Measurements from ENCODE around the gene MACIR. TPM values are rescaled to one million over a fixed set of nuclear protein-coding genes. Genes with fewer than 3 reads are reported as not detected.
A peak's percentile ranks its signal among the peaks of the same experiment; 100 is the strongest.
"Not testable (repeated sequence)": the region's sequence is repeated elsewhere in the genome, so short reads cannot be mapped to it uniquely, and the experiment has no call there.

MACIR gene
- 21.7 and 26.0 TPM in 2 replicates for total RNA-seq (2014; rRNA removed; shearing (Covaris generic))
- polyA plus RNA-seq (2015; cell fraction: cytosol; rRNA removed): 20.6 and 23.1 TPM in 2 replicates
- 80.2 and 85.3 TPM in 2 replicates for polyA plus RNA-seq (2015; cell fraction: nucleus; rRNA removed)

- in situ Hi-C loops (cut with HindIII; ENCODE audit: low pct_unique_long_range_greater_than_20kb, low sequenced_read_pairs): no loop called here
Measured at GRCh38 chr5:103258368-103258956, at the start of gene MACIR. TSS of gene MACIR (plus strand) at chr5:103258763. CDS start at chr5:103275920, 17,157 bp downstream.

GRCh38 chr5:103209065-103209464 is 49.5 kb upstream of the MACIR start:
- DNase-seq (ENCODE audit: low read depth, low spot score): no peak
- in situ Hi-C loops (cut with HindIII; ENCODE audit: low pct_unique_long_range_greater_than_20kb, low sequenced_read_pairs): no loop called here

More at GRCh38 chr5:103258368-103258956, at the start of gene MACIR:
- DNase-seq (ENCODE audit: low read depth, low spot score): peak; percentile 98

- DNase-seq (ENCODE audit: low read depth, low spot score): no peak
- in situ Hi-C loops (cut with HindIII; ENCODE audit: low pct_unique_long_range_greater_than_20kb, low sequenced_read_pairs): no loop called here
Measured at GRCh38 chr5:103210952-103211351, 47.6 kb upstream of the MACIR start.

GRCh38 chr5:103211576-103212561 is 46.7 kb upstream of the MACIR start:
- in situ Hi-C loops (cut with HindIII; ENCODE audit: low pct_unique_long_range_greater_than_20kb, low sequenced_read_pairs): no loop called here
- DNase-seq (ENCODE audit: low read depth, low spot score): peak; percentile 46

- in situ Hi-C loops (cut with HindIII; ENCODE audit: low pct_unique_long_range_greater_than_20kb, low sequenced_read_pairs): no loop called here
- DNase-seq (ENCODE audit: low read depth, low spot score): peak; percentile 70
Measured at GRCh38 chr5:103216137-103216536, 42.4 kb upstream of the MACIR start.

GRCh38 chr5:103216697-103217096 is 41.9 kb upstream of the MACIR start:
- in situ Hi-C loops (cut with HindIII; ENCODE audit: low pct_unique_long_range_greater_than_20kb, low sequenced_read_pairs): no loop called here
- DNase-seq (ENCODE audit: low read depth, low spot score): no peak

- in situ Hi-C loops (cut with HindIII; ENCODE audit: low pct_unique_long_range_greater_than_20kb, low sequenced_read_pairs): no loop called here
- DNase-seq (ENCODE audit: low read depth, low spot score): no peak
Measured at GRCh38 chr5:103217101-103217500, 41.5 kb upstream of the MACIR start.

- in situ Hi-C loops (cut with HindIII; ENCODE audit: low pct_unique_long_range_greater_than_20kb, low sequenced_read_pairs): no loop called here
- no peak for DNase-seq (ENCODE audit: low read depth, low spot score)
Measured at GRCh38 chr5:103218164-103218563, 40.4 kb upstream of the MACIR start.

GRCh38 chr5:103219074-103219473 is 39.5 kb upstream of the MACIR start:
- DNase-seq (ENCODE audit: low read depth, low spot score); in situ Hi-C loops (cut with HindIII; ENCODE audit: low pct_unique_long_range_greater_than_20kb, low sequenced_read_pairs): not testable (repeated sequence)

GRCh38 chr5:103223031-103223955 is 35.3 kb upstream of the MACIR start:
- in situ Hi-C loops (cut with HindIII; ENCODE audit: low pct_unique_long_range_greater_than_20kb, low sequenced_read_pairs): no loop called here
- no peak for DNase-seq (ENCODE audit: low read depth, low spot score)

- in situ Hi-C loops (cut with HindIII; ENCODE audit: low pct_unique_long_range_greater_than_20kb, low sequenced_read_pairs): no loop called here
Measured at GRCh38 chr5:103224118-103224893, 34.3 kb upstream of the MACIR start.

GRCh38 chr5:103224894-103225246 is 33.7 kb upstream of the MACIR start:
- DNase-seq (ENCODE audit: low read depth, low spot score): no peak
- in situ Hi-C loops (cut with HindIII; ENCODE audit: low pct_unique_long_range_greater_than_20kb, low sequenced_read_pairs): no loop called here

More at GRCh38 chr5:103224118-103224893, 34.3 kb upstream of the MACIR start:
- peak; percentile 82 for DNase-seq (ENCODE audit: low read depth, low spot score)

GRCh38 chr5:103228061-103228460 is 30.5 kb upstream of the MACIR start:
- DNase-seq (ENCODE audit: low read depth, low spot score): no peak
- in situ Hi-C loops (cut with HindIII; ENCODE audit: low pct_unique_long_range_greater_than_20kb, low sequenced_read_pairs): no loop called here

GRCh38 chr5:103228588-103228987 is 30.0 kb upstream of the MACIR start:
- DNase-seq (ENCODE audit: low read depth, low spot score): no peak
- in situ Hi-C loops (cut with HindIII; ENCODE audit: low pct_unique_long_range_greater_than_20kb, low sequenced_read_pairs): no loop called here

- DNase-seq (ENCODE audit: low read depth, low spot score): peak; percentile 67
- in situ Hi-C loops (cut with HindIII; ENCODE audit: low pct_unique_long_range_greater_than_20kb, low sequenced_read_pairs): no loop called here
Measured at GRCh38 chr5:103232393-103232999, 26.1 kb upstream of the MACIR start.

- in situ Hi-C loops (cut with HindIII; ENCODE audit: low pct_unique_long_range_greater_than_20kb, low sequenced_read_pairs): no loop called here
- DNase-seq (ENCODE audit: low read depth, low spot score): no peak
Measured at GRCh38 chr5:103234239-103234975, 24.2 kb upstream of the MACIR start.

Data from SK-MEL-5 (cell line).